Measurements from ENCODE around the gene OVOL1. TPM values are rescaled to one million over a fixed set of nuclear protein-coding genes. Genes with fewer than 3 reads are reported as not detected.

OVOL1 gene
- total and polyA plus RNA-seq, 10 donors, result 0.03 to 0.47 (median 0.10) TPM; not detected in 6

- H3K4me1 ChIP-seq, result no peaks in the 10 kb centered on the region
- DNase-seq, result no peak
- WGBS, 5 donors, result 86 to 93% (median 89%) methylated on average over 10 of the region's 10 CpGs
These were observed 57.5 kb downstream of the OVOL1 start for GRCh38 chr11:65844231-65844872.

More at GRCh38 chr11:65844231-65844872, 57.5 kb downstream of the OVOL1 start:
- Histone ChIP-seq H3K27ac (no peak overlapping the region), H3K9me3 (no peaks in the 10 kb centered on the region), H3K4me3 (no peak overlapping the region), H3K27me3 (replicated peaks in 1 of 7) (no peaks in the 10 kb centered on the region), H3K36me3 (no peaks in the 10 kb centered on the region)
- no peak for TF ChIP-seq POLR2A (IDR thresholded peaks at IDR 0.05)
- TF ChIP-seq CTCF (IDR thresholded peaks at IDR 0.05 in 8 of 11, conservative IDR thresholded peaks at IDR 0.05 in 3 of 11), result no peak
- TF ChIP-seq POLR2AphosphoS5 (IDR thresholded peaks at IDR 0.05), result no peak
- intact Hi-C loops (cut with DNase I; ENCODE audit: low total_unique reads), result no loop called here

Other genes with a start within 250 kb of the OVOL1 start
- 100 to 1,000 TPM in 2 of 7 donors, 10 to 100 TPM in 5; 81.6 to 137 (median 95.8) TPM for gene LTBP3, start 228.7 kb upstream of the OVOL1 start, total RNA-seq
- 10 to 100 TPM; 20.6 to 57.0 (median 27.6) TPM for gene LTBP3, start 228.7 kb upstream of the OVOL1 start, polyA plus RNA-seq
- gene ZNRD2, start 216.6 kb upstream of the OVOL1 start, total RNA-seq, result 10 to 100 TPM; 20.9 to 68.8 (median 34.4) TPM
- 10 to 100 TPM; 32.6 to 49.5 (median 42.5) TPM for gene ZNRD2, start 216.6 kb upstream of the OVOL1 start, polyA plus RNA-seq
- 10 to 100 TPM; 34.5 to 59.0 (median 48.4) TPM for gene FAM89B, start 214.5 kb upstream of the OVOL1 start, total RNA-seq
- 10 to 100 TPM; 43.0 to 66.1 (median 50.1) TPM for gene FAM89B, start 214.5 kb upstream of the OVOL1 start, polyA plus RNA-seq
- 100 to 1,000 TPM; 151 to 365 (median 242) TPM for gene EHBP1L1, start 211.0 kb upstream of the OVOL1 start, total RNA-seq
- gene EHBP1L1, start 211.0 kb upstream of the OVOL1 start, polyA plus RNA-seq, result 100 to 1,000 TPM in 2 of 3 donors, 10 to 100 TPM in 1; 44.3 to 174 (median 116) TPM
- gene KCNK7, start 191.3 kb upstream of the OVOL1 start, total RNA-seq, result 1 to 10 TPM in 4 of 7 donors, under 1 TPM in 3; 0.63 to 3.2 (median 1.1) TPM
- gene KCNK7, start 191.3 kb upstream of the OVOL1 start, polyA plus RNA-seq, result 1 to 10 TPM; 1.9 to 6.2 (median 2.9) TPM
- 100 to 1,000 TPM in 3 of 7 donors, 10 to 100 TPM in 4; 93.5 to 158 (median 99.9) TPM for gene MAP3K11, start 172.8 kb upstream of the OVOL1 start, total RNA-seq
- 100 to 1,000 TPM in 1 of 3 donors, 10 to 100 TPM in 2; 29.4 to 109 (median 97.7) TPM for gene MAP3K11, start 172.8 kb upstream of the OVOL1 start, polyA plus RNA-seq
- 10 to 100 TPM; 38.6 to 51.3 (median 47.4) TPM for gene PCNX3, start 171.3 kb upstream of the OVOL1 start, total RNA-seq
- gene PCNX3, start 171.3 kb upstream of the OVOL1 start, polyA plus RNA-seq, result 10 to 100 TPM in 2 of 3 donors, 1 to 10 TPM in 1; 9.2 to 24.9 (median 17.7) TPM
- 100 to 1,000 TPM; 167 to 308 (median 255) TPM for gene SIPA1, start 149.0 kb upstream of the OVOL1 start, total RNA-seq
- gene SIPA1, start 149.0 kb upstream of the OVOL1 start, polyA plus RNA-seq, result 100 to 1,000 TPM; 269 to 423 (median 327) TPM
- gene RELA, start 124.1 kb upstream of the OVOL1 start, total RNA-seq, result 100 to 1,000 TPM in 1 of 7 donors, 10 to 100 TPM in 6; 68.2 to 115 (median 85.3) TPM
- 10 to 100 TPM; 25.8 to 43.0 (median 25.9) TPM for gene RELA, start 124.1 kb upstream of the OVOL1 start, polyA plus RNA-seq
- 10 to 100 TPM; 55.0 to 85.8 (median 63.6) TPM for gene KAT5, start 74.8 kb upstream of the OVOL1 start, total RNA-seq
- gene KAT5, start 74.8 kb upstream of the OVOL1 start, polyA plus RNA-seq, result 100 to 1,000 TPM in 1 of 3 donors, 10 to 100 TPM in 2; 55.3 to 103 (median 72.4) TPM
- 100 to 1,000 TPM in 2 of 7 donors, 10 to 100 TPM in 5; 51.0 to 141 (median 54.4) TPM for gene RNASEH2C, start 66.3 kb upstream of the OVOL1 start, total RNA-seq
- gene RNASEH2C, start 66.3 kb upstream of the OVOL1 start, polyA plus RNA-seq, result 100 to 1,000 TPM in 2 of 3 donors, 10 to 100 TPM in 1; 56.3 to 124 (median 112) TPM
- gene AP5B1, start 6.1 kb upstream of the OVOL1 start, total RNA-seq, result 10 to 100 TPM; 28.9 to 58.9 (median 33.1) TPM
- 10 to 100 TPM in 1 of 3 donors, 1 to 10 TPM in 2; 2.8 to 12.6 (median 3.3) TPM for gene AP5B1, start 6.1 kb upstream of the OVOL1 start, polyA plus RNA-seq
- gene SNX32, start 46.9 kb downstream of the OVOL1 start, total RNA-seq, result 1 to 10 TPM in 2 of 7 donors, under 1 TPM in 3, not detected in 2; 0.22 to 1.2 (median 0.77) TPM
- gene SNX32, start 46.9 kb downstream of the OVOL1 start, polyA plus RNA-seq, result 1 to 10 TPM in 1 of 3 donors, under 1 TPM in 2; 0.45 to 1.5 (median 0.89) TPM
- gene CFL1, start 71.1 kb downstream of the OVOL1 start, total RNA-seq, result 1,000 to 10,000 TPM in 2 of 7 donors, 100 to 1,000 TPM in 5; 666 to 1,219 (median 868) TPM
- gene CFL1, start 71.1 kb downstream of the OVOL1 start, polyA plus RNA-seq, result 100 to 1,000 TPM; 562 to 869 (median 862) TPM
- gene MUS81, start 73.4 kb downstream of the OVOL1 start, total RNA-seq, result 10 to 100 TPM; 54.8 to 77.3 (median 65.5) TPM
- gene MUS81, start 73.4 kb downstream of the OVOL1 start, polyA plus RNA-seq, result 10 to 100 TPM; 71.2 to 93.5 (median 89.5) TPM
- gene EFEMP2, start 85.7 kb downstream of the OVOL1 start, total RNA-seq, result 10 to 100 TPM; 21.0 to 53.5 (median 38.4) TPM
- 10 to 100 TPM; 22.5 to 39.1 (median 31.4) TPM for gene EFEMP2, start 85.7 kb downstream of the OVOL1 start, polyA plus RNA-seq
- 10 to 100 TPM; 18.8 to 38.2 (median 29.5) TPM for gene CTSW, start 92.8 kb downstream of the OVOL1 start, total RNA-seq
- 10 to 100 TPM in 2 of 3 donors, 1 to 10 TPM in 1; 5.6 to 13.2 (median 10.8) TPM for gene CTSW, start 92.8 kb downstream of the OVOL1 start, polyA plus RNA-seq
- gene FIBP, start 101.4 kb downstream of the OVOL1 start, total RNA-seq, result 10 to 100 TPM; 52.3 to 79.0 (median 64.9) TPM
- gene FIBP, start 101.4 kb downstream of the OVOL1 start, polyA plus RNA-seq, result 10 to 100 TPM; 61.9 to 66.3 (median 62.3) TPM
- 10 to 100 TPM; 38.7 to 61.7 (median 44.4) TPM for gene CCDC85B, start 103.6 kb downstream of the OVOL1 start, total RNA-seq
- gene CCDC85B, start 103.6 kb downstream of the OVOL1 start, polyA plus RNA-seq, result 100 to 1,000 TPM in 1 of 3 donors, 10 to 100 TPM in 2; 53.9 to 131 (median 96.2) TPM
- 1 to 10 TPM in 6 of 7 donors, under 1 TPM in 1; 0.42 to 5.4 (median 1.6) TPM for gene FOSL1, start 113.3 kb downstream of the OVOL1 start, total RNA-seq
- 1 to 10 TPM in 2 of 3 donors, under 1 TPM in 1; 0.59 to 1.2 (median 1.2) TPM for gene FOSL1, start 113.3 kb downstream of the OVOL1 start, polyA plus RNA-seq
- gene C11orf68, start 132.0 kb downstream of the OVOL1 start, total RNA-seq, result 10 to 100 TPM; 22.0 to 40.9 (median 31.7) TPM
- 10 to 100 TPM; 34.3 to 44.9 (median 36.7) TPM for gene C11orf68, start 132.0 kb downstream of the OVOL1 start, polyA plus RNA-seq
- 10 to 100 TPM; 58.3 to 84.2 (median 69.6) TPM for gene DRAP1, start 132.4 kb downstream of the OVOL1 start, total RNA-seq
- 100 to 1,000 TPM; 116 to 123 (median 122) TPM for gene DRAP1, start 132.4 kb downstream of the OVOL1 start, polyA plus RNA-seq
- under 1 TPM in 1 of 7 donors, not detected in 6; 0.24 TPM for gene TSGA10IP, start 158.4 kb downstream of the OVOL1 start, total RNA-seq
- under 1 TPM; 0.06 to 0.24 (median 0.14) TPM for gene TSGA10IP, start 158.4 kb downstream of the OVOL1 start, polyA plus RNA-seq
- 10 to 100 TPM; 26.6 to 64.7 (median 54.9) TPM for gene SART1, start 174.7 kb downstream of the OVOL1 start, total RNA-seq
- 100 to 1,000 TPM in 2 of 3 donors, 10 to 100 TPM in 1; 80.3 to 117 (median 109) TPM for gene SART1, start 174.7 kb downstream of the OVOL1 start, polyA plus RNA-seq
- 10 to 100 TPM; 24.5 to 39.2 (median 35.5) TPM for gene EIF1AD, start 215.1 kb downstream of the OVOL1 start, total RNA-seq
- 10 to 100 TPM; 14.3 to 22.0 (median 15.4) TPM for gene EIF1AD, start 215.1 kb downstream of the OVOL1 start, polyA plus RNA-seq
- gene BANF1, start 215.4 kb downstream of the OVOL1 start, total RNA-seq, result 100 to 1,000 TPM in 3 of 7 donors, 10 to 100 TPM in 4; 50.5 to 139 (median 92.9) TPM
- 100 to 1,000 TPM; 151 to 219 (median 196) TPM for gene BANF1, start 215.4 kb downstream of the OVOL1 start, polyA plus RNA-seq
- gene CST6, start 224.9 kb downstream of the OVOL1 start, total RNA-seq, result not detected
- 1 to 10 TPM in 1 of 3 donors, under 1 TPM in 2; 0.76 to 1.4 (median 0.93) TPM for gene CST6, start 224.9 kb downstream of the OVOL1 start, polyA plus RNA-seq
- gene CATSPER1, start 239.4 kb downstream of the OVOL1 start, total RNA-seq, result 1 to 10 TPM in 3 of 7 donors, under 1 TPM in 2, not detected in 2; 0.70 to 1.2 (median 1.1) TPM
- under 1 TPM; 0.30 to 0.51 (median 0.50) TPM for gene CATSPER1, start 239.4 kb downstream of the OVOL1 start, polyA plus RNA-seq